ENCODE results near the gene SASS6.
"Not testable (repeated sequence)": the region's sequence is repeated elsewhere in the genome, so short reads cannot be mapped to it uniquely, and the experiment has no call there.

The SASS6 gene

GRCh38 chr1:100101564-100101963 lies 31.2 kb downstream of the SASS6 start:
- DNase-seq: no peak

GRCh38 chr1:100100202-100100601 lies 32.5 kb downstream of the SASS6 start:
- DNase-seq: no peak

- no peak for DNase-seq
Observed at GRCh38 chr1:100090471-100090870, 42.3 kb downstream of the SASS6 start.

- DNase-seq: no peak
Observed at GRCh38 chr1:100089082-100089481, 43.6 kb downstream of the SASS6 start.

GRCh38 chr1:100087396-100087795 lies 45.3 kb downstream of the SASS6 start:
- DNase-seq: no peak

GRCh38 chr1:100080331-100080730 lies 52.4 kb downstream of the SASS6 start:
- DNase-seq: no peak

- no peak for DNase-seq
Observed at GRCh38 chr1:100077531-100077930, 55.2 kb downstream of the SASS6 start.

GRCh38 chr1:100076744-100077143 lies 56.0 kb downstream of the SASS6 start:
- DNase-seq: no peak

- no peak for DNase-seq
Observed at GRCh38 chr1:100076319-100076718, 56.4 kb downstream of the SASS6 start.

GRCh38 chr1:100075773-100076172 lies 57.0 kb downstream of the SASS6 start:
- DNase-seq: no peak

GRCh38 chr1:100074604-100075395 lies 57.9 kb downstream of the SASS6 start:
- DNase-seq: no peak

- no peak for DNase-seq
Observed at GRCh38 chr1:100073531-100073930, 59.2 kb downstream of the SASS6 start.

- no peak for DNase-seq
Observed at GRCh38 chr1:100070201-100070939, 62.4 kb downstream of the SASS6 start.

GRCh38 chr1:100065969-100066227 lies 66.8 kb downstream of the SASS6 start:
- DNase-seq: no peak

- DNase-seq: no peak
Observed at GRCh38 chr1:100065183-100065968, 67.4 kb downstream of the SASS6 start.

- DNase-seq: no peak
Observed at GRCh38 chr1:100061681-100062080, 71.0 kb downstream of the SASS6 start.

GRCh38 chr1:100053727-100054126 lies 79.0 kb downstream of the SASS6 start:
- DNase-seq: no peak

GRCh38 chr1:100053119-100053518 lies 79.6 kb downstream of the SASS6 start:
- DNase-seq: no peak

- no peak for DNase-seq
Observed at GRCh38 chr1:100051893-100052292, 80.8 kb downstream of the SASS6 start.

- no peak for DNase-seq
Observed at GRCh38 chr1:100051401-100051800, 81.3 kb downstream of the SASS6 start.

GRCh38 chr1:100050139-100050538 lies 82.6 kb downstream of the SASS6 start:
- DNase-seq: no peak

- not testable (repeated sequence) for DNase-seq
Observed at GRCh38 chr1:100047235-100047708, 85.5 kb downstream of the SASS6 start.

GRCh38 chr1:100045206-100045605 lies 87.5 kb downstream of the SASS6 start:
- DNase-seq: no peak

GRCh38 chr1:100039591-100039990 lies 93.1 kb downstream of the SASS6 start:
- no peak for DNase-seq
